Gastroesophageal sphincter (tissue), 3 donors: ENCODE results near the gene PRPSAP1.

Experiments
- EP300 ChIP-seq: sonication (generic); formaldehyde crosslinking; IDR thresholded peaks from one replicate; pipeline ENCODE4 v1.6.1; 2017; ENCODE audit warnings: antibody characterized with exemption, mild to moderate bottlenecking
- POLR2A ChIP-seq, 2 donors: fragments of 450-650 bp; IDR thresholded peaks; one replicate each; pipeline ENCODE4 v1.6.1; 2017; ENCODE audit warnings: antibody characterized with exemption in 2 of 2, mild to moderate bottlenecking in 2 of 2, moderate library complexity in 1 of 2
- POLR2AphosphoS5 ChIP-seq: sonication (generic); formaldehyde crosslinking; IDR thresholded peaks from one replicate; pipeline ENCODE4 v1.6.1; 2017; ENCODE audit warnings: antibody characterized with exemption
- TF ChIP-seq, protein P1 (sequence below), 4 experiments: fragments of 200-600 bp in 2 of 4; fragments of 450-650 bp in 2 of 4; sonication (generic) in 1 of 4; IDR thresholded peaks; one replicate each; pipeline ENCODE4 v1.5.1; 2017 to 2019; ENCODE audit warnings: antibody characterized with exemption in 4 of 4, mild to moderate bottlenecking in 2 of 4, moderate library complexity in 2 of 4

DNA sequence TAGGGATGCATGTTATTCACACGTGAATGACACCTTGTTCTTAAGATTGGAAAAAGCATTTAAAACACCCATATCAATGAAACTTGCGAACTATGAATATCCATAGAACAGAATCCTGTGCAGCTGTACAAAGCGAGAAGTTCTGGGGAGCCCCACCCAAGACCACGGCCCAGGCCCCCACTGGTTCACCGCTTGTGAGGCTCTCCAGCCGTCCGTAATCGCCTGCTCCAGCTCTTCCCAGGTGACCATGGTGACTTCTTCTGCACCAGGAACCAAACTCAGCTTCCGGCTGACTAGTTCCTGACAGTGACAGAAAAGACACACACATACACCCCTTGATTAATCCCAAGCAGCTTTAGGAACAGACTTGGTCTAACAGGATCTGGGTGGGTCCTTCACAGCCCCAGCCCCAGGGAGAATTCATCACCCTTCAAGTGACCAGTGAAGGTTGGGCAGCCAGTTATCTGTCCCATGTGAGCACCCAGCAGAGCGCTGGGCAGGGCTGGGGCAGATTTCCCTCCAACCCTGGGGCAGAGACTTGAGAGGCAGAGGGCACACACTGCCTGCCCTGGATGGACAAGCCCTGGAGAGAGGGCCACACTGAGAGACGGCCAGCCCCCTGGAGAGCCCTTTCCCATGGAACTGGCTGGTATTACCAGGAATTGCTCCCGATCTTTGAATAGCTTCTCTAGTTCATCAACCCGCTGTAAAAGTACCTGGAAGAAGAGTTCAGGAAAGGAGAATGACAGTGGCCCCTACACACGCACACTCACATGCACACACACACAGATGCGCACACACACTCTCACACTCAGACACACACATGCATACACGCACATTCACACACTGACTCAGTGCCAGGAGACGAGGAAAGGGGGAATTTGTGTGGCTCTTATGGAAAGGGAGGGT, 49.2 kb downstream of the PRPSAP1 start:
- TF ChIP-seq, protein P1, sequence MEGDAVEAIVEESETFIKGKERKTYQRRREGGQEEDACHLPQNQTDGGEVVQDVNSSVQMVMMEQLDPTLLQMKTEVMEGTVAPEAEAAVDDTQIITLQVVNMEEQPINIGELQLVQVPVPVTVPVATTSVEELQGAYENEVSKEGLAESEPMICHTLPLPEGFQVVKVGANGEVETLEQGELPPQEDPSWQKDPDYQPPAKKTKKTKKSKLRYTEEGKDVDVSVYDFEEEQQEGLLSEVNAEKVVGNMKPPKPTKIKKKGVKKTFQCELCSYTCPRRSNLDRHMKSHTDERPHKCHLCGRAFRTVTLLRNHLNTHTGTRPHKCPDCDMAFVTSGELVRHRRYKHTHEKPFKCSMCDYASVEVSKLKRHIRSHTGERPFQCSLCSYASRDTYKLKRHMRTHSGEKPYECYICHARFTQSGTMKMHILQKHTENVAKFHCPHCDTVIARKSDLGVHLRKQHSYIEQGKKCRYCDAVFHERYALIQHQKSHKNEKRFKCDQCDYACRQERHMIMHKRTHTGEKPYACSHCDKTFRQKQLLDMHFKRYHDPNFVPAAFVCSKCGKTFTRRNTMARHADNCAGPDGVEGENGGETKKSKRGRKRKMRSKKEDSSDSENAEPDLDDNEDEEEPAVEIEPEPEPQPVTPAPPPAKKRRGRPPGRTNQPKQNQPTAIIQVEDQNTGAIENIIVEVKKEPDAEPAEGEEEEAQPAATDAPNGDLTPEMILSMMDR (IDR thresholded peaks at IDR 0.05) = no peak
- TF ChIP-seq POLR2AphosphoS5 (no peak), POLR2A (IDR thresholded peaks at IDR 0.05) (no peak), EP300 (no peak)
